Dendritic cell treated with granulocyte-macrophage colony-stimulating factor and Interleukin-4, amounts not matched to agents 40 ng/mL and 50 ng/mL, for 4 days (primary cell): ENCODE results near the gene HDAC8.
"Not testable (repeated sequence)": the region's sequence is repeated elsewhere in the genome, so short reads cannot be mapped to it uniquely, and the experiment has no call there.

Experiments used
- H3K27ac Mint-ChIP-seq: one replicate; pipeline ENCODE4 v1.8.0; 2022; ENCODE audit warnings: mild to moderate bottlenecking, mixed read lengths
- H3K27me3 Mint-ChIP-seq: one replicate; pipeline ENCODE4 v1.8.0; 2022; ENCODE audit warnings: mild to moderate bottlenecking, mixed read lengths
- H3K36me3 Mint-ChIP-seq: one replicate; pipeline ENCODE4 v1.8.0; 2022; ENCODE audit warnings: low read depth, mixed read lengths
- H3K4me1 Mint-ChIP-seq: one replicate; pipeline ENCODE4 v1.8.0; 2022; ENCODE audit warnings: low read depth, mixed read lengths
- H3K4me3 Mint-ChIP-seq: one replicate; pipeline ENCODE4 v1.8.0; 2022; ENCODE audit warnings: mild to moderate bottlenecking, moderate library complexity, mixed read lengths
- H3K9me3 Mint-ChIP-seq: one replicate; pipeline ENCODE4 v1.8.0; 2022; ENCODE audit warnings: mixed read lengths
- intact Hi-C: fragments of 100-400 bp; cut with micrococcal nuclease; formaldehyde crosslinking; loops from one replicate; pipeline ENCODE4 v1.15.0; 2022

The HDAC8 gene

GRCh38 chrX:72326605-72327300 is 245.9 kb downstream of the HDAC8 start:
- Mint-ChIP-seq H3K4me3 (no peak overlapping the region), H3K27ac (no peak overlapping the region), H3K36me3 (peaks cover 28% of the 10 kb centered on the region), H3K9me3 (no peaks in the 10 kb centered on the region), H3K4me1 (no peaks in the 10 kb centered on the region), H3K27me3 (no peaks in the 10 kb centered on the region)
- intact Hi-C loops = no loop called here

- H3K9me3 Mint-ChIP-seq, H3K4me3 Mint-ChIP-seq, H3K27me3 Mint-ChIP-seq, H3K36me3 Mint-ChIP-seq, intact Hi-C loops, H3K4me1 Mint-ChIP-seq, H3K27ac Mint-ChIP-seq: not testable (repeated sequence)
Observed at GRCh38 chrX:72319651-72320050, 253.0 kb downstream of the HDAC8 start.

GRCh38 chrX:72317139-72317538 is 255.5 kb downstream of the HDAC8 start:
- Mint-ChIP-seq H3K36me3 (no peaks in the 10 kb centered on the region), H3K4me3 (no peak overlapping the region), H3K27me3 (peaks cover 4% of the 10 kb centered on the region), H3K4me1 (no peaks in the 10 kb centered on the region), H3K9me3 (no peaks in the 10 kb centered on the region), H3K27ac (no peak overlapping the region)
- intact Hi-C loops = no loop called here

- H3K9me3 Mint-ChIP-seq = no peaks in the 10 kb centered on the region
- intact Hi-C loops = no loop called here
- H3K27ac Mint-ChIP-seq = no peak overlapping the region
- H3K36me3 Mint-ChIP-seq = no peaks in the 10 kb centered on the region
- H3K27me3 Mint-ChIP-seq = peaks cover 5% of the 10 kb centered on the region
- H3K4me3 Mint-ChIP-seq = no peak overlapping the region
- H3K4me1 Mint-ChIP-seq = no peaks in the 10 kb centered on the region
Observed at GRCh38 chrX:72316408-72317110, 256.1 kb downstream of the HDAC8 start.

DNA sequence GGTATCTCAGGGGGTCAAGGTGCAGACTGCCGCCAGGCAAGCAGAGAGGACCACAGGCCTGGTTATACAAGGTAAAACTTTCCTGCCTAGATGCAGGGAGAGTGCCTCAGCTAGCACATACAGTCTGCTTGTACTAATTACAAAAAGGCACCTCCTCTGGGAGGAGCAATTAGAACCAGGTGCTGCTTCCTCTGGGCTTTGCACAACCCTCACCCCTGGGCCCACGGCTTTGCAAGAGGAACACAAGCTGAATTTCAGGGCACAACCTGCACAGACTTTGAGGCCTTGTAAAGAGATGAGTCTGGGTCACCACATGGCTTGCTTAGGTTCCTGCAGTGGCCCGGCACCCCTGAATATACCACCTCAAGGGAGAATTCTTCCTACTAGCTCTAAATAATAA is 257.8 kb downstream of the HDAC8 start:
- Mint-ChIP-seq H3K4me3 (no peak overlapping the region), H3K36me3 (no peaks in the 10 kb centered on the region), H3K9me3 (no peaks in the 10 kb centered on the region), H3K27ac (no peak overlapping the region), H3K27me3 (peaks cover 11% of the 10 kb centered on the region), H3K4me1 (no peaks in the 10 kb centered on the region)
- intact Hi-C loops = no loop called here

DNA sequence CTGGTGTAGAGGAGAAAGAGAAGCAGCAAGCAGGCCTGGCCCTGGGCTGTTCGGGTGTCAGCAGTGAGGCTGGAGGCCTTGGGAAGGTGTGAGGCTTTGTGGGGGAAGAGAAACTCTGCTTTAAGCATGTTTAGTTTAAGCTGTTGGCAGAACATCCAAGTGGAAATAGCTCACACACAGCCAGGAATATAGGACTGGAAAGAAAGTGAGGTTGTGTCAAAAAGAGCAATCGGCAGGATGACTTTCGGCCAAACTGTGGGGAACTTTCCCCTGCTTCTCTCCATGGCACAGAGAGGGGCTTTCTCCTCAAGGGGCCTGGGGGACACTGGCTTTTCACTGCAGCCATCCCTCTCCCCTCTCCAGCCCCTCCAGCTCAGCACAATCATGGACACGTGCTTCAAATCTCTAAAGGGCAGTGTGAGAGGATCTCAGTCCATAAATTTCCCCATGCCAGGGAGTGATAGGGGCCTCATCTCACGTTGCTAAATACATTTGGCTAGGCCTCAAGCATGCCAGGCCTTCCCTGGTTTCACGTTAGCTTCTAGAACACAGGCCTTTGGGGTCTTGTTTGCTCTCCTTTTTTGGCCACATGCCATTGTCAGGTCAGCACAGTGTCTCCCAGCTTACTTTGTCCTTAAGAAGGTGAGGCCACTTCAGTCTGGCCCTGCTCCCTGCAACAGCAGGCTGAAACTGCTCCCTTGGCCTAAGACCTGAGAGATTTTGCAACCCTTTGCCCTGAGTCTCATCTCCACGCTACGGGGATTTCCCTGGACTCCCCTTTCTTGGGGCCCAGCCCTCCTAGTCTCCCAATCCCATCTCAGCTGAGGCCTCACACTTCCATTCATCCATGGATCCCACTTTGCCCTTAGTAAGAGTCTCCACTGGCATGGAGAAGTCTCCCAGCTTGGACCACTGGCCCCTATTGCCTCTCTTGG is 258.7 kb downstream of the HDAC8 start:
- Mint-ChIP-seq H3K27me3 (peaks cover 20% of the 10 kb centered on the region), H3K4me3 (no peak overlapping the region), H3K4me1 (peaks cover 6% of the 10 kb centered on the region), H3K27ac (no peak overlapping the region), H3K36me3 (no peaks in the 10 kb centered on the region), H3K9me3 (no peaks in the 10 kb centered on the region)
- intact Hi-C loops = no loop called here

DNA sequence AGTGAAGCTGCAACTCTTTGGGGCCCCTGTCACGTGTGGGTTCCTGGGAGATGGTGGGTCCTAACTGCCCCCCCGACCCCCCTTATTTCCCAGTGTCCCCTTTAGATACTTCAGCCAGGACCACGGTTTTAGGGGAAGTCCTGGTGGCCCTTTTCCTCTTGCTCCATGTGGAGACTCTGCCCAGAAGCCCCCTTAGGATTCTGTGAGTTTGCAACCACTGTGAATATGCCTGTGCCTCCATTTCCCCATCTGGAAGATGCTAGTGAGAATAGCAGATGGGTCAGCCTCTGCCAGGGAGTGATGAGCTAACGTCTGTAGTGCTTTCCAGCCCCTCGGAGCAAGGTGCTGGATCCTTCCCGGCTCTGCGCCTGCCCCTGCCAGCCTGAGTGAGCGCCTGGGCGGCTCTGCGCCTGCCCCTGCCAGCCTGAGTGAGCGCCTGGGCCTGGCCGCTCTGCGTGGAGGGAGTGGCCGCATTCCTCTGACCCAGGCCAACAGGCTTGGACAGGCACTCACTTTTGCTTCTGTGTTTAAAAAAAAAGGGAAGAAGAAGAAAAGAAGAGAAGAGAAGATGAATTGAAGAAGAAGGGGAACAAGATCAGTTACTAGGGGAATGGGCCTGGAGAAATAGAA is 260.2 kb downstream of the HDAC8 start:
- no peaks in the 10 kb centered on the region for H3K9me3 Mint-ChIP-seq
- intact Hi-C loops = no loop called here

GRCh38 chrX:72309297-72310071 is 263.2 kb downstream of the HDAC8 start:
- Mint-ChIP-seq H3K27ac (no peak overlapping the region), H3K4me3 (peak overlapping the region; percentile 60), H3K36me3 (no peaks in the 10 kb centered on the region), H3K4me1 (peaks cover 28% of the 10 kb centered on the region), H3K9me3 (no peaks in the 10 kb centered on the region), H3K27me3 (peaks cover 57% of the 10 kb centered on the region)
- intact Hi-C loops = no loop called here

More for the DNA sequence above, 260.2 kb downstream of the HDAC8 start:
- no peak overlapping the region for H3K4me3 Mint-ChIP-seq
- no peak overlapping the region for H3K27ac Mint-ChIP-seq
- peaks cover 10% of the 10 kb centered on the region for H3K4me1 Mint-ChIP-seq
- peaks cover 33% of the 10 kb centered on the region for H3K27me3 Mint-ChIP-seq
- H3K36me3 Mint-ChIP-seq = no peaks in the 10 kb centered on the region

DNA sequence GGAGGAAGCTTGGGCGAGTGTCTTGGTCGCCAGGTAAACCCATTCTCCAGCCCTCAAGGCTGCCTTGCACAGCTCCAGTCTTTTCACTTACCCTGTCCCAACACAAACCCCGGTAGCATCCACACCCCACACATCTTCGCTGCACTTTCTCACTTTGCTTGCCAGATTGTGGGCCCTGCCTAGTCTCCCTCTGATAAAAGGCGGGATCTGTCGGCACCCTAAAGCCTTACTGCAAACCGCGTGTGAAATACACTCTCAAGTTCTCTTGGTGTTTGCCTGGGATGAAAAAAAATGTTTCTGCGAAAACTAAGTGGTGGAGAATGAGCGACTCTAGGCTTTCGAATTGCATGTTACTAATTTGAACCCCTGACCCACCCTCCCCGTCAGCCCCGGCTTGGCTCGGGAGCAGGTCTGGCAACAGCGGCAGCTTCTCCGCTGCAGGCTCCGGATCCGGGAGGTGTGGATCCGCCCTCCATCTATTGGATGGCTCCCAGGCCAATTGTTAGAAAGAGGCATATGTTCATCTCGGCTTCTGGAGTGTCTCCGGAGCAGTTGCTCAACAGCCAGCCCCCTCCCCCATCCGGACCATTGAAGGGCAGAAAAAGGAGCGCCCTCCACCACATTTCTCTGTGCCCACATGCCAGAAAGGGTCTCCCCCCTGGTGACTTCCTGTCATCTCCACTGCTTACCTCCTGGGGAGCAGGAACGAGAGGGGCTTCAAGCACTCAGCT is 263.9 kb downstream of the HDAC8 start:
- no peak overlapping the region for H3K27ac Mint-ChIP-seq
- intact Hi-C loops = no loop called here
- H3K9me3 Mint-ChIP-seq = no peaks in the 10 kb centered on the region
- H3K27me3 Mint-ChIP-seq = peaks cover 63% of the 10 kb centered on the region
- H3K4me1 Mint-ChIP-seq = peaks cover 31% of the 10 kb centered on the region
- H3K36me3 Mint-ChIP-seq = no peaks in the 10 kb centered on the region
- H3K4me3 Mint-ChIP-seq = peak overlapping the region; percentile 60

DNA sequence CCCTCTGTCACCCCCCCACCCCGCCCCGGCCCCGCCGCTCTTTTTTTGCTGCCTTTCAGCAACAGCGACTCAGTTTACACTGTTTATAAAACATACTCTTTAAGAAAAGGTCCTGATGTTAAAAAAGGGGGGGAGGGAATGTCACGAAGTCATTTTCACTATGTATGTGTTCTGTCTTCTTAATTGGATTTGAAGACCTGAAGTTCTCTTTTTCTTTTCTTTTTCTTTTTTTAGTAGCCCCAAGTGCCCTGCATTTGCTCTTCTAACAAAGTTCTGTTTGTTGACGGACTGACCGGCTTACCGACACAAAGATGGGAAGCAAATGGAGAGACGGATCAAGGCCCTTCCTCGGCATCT is 264.5 kb downstream of the HDAC8 start:
- Mint-ChIP-seq H3K9me3 (no peaks in the 10 kb centered on the region), H3K27me3 (peaks cover 68% of the 10 kb centered on the region), H3K36me3 (no peaks in the 10 kb centered on the region), H3K4me3 (peak overlapping the region; percentile 52), H3K27ac (no peak overlapping the region), H3K4me1 (peaks cover 31% of the 10 kb centered on the region)
- intact Hi-C loops = no loop called here

GRCh38 chrX:72307646-72308051 is 265.0 kb downstream of the HDAC8 start:
- intact Hi-C loops = no loop called here
- H3K27ac Mint-ChIP-seq = no peak overlapping the region
- H3K9me3 Mint-ChIP-seq = no peaks in the 10 kb centered on the region
- peaks cover 31% of the 10 kb centered on the region for H3K4me1 Mint-ChIP-seq
- no peaks in the 10 kb centered on the region for H3K36me3 Mint-ChIP-seq
- peak overlapping the region; percentile 81 for H3K4me3 Mint-ChIP-seq
- peaks cover 73% of the 10 kb centered on the region for H3K27me3 Mint-ChIP-seq

- Mint-ChIP-seq H3K4me3 (peak overlapping the region; percentile 81), H3K27me3 (peaks cover 75% of the 10 kb centered on the region), H3K36me3 (no peaks in the 10 kb centered on the region), H3K9me3 (no peaks in the 10 kb centered on the region), H3K27ac (peak overlapping the region; percentile 34), H3K4me1 (peaks cover 31% of the 10 kb centered on the region)
- intact Hi-C loops = no loop called here
Observed at GRCh38 chrX:72306851-72307645, 265.6 kb downstream of the HDAC8 start.
